GM21381 (cell line): ENCODE measurements around the gene RPL39L.
A peak's percentile ranks its signal among the peaks of the same experiment; 100 is the strongest.
"Not testable (repeated sequence)": the region's sequence is repeated elsewhere in the genome, so short reads cannot be mapped to it uniquely, and the experiment has no call there.

Experiments used
- ATAC-seq: cut with Tn5 transposase; IDR thresholded peaks from one replicate; pipeline ENCODE4 v1.9.1; 2021; ENCODE audit warnings: mild to moderate bottlenecking, moderate library complexity; ENCODE audit not compliant: unreplicated experiment

The RPL39L gene

GRCh38 chr3:187139126-187139894 is at the start of gene RPL39L:
RPL39L (minus strand) TSS chr3:187139496; CDS start chr3:187121300, 18,196 bp downstream.
- ATAC-seq = peak; percentile 96

- ATAC-seq = no peak
These were observed 49.6 kb upstream of the RPL39L start for GRCh38 chr3:187188931-187189330.

- ATAC-seq = no peak
These were observed 47.6 kb upstream of the RPL39L start for GRCh38 chr3:187186801-187187421.

- ATAC-seq = no peak
These were observed 47.1 kb upstream of the RPL39L start for GRCh38 chr3:187186375-187186774.

GRCh38 chr3:187185759-187186158 is 46.5 kb upstream of the RPL39L start:
- no peak for ATAC-seq

- no peak for ATAC-seq
These were observed 44.6 kb upstream of the RPL39L start for GRCh38 chr3:187183903-187184302.

GRCh38 chr3:187183210-187183862 is 44.0 kb upstream of the RPL39L start:
- no peak for ATAC-seq

- ATAC-seq = no peak
These were observed 42.3 kb upstream of the RPL39L start for GRCh38 chr3:187181454-187182170.

GRCh38 chr3:187172929-187173328 is 33.6 kb upstream of the RPL39L start:
- no peak for ATAC-seq

GRCh38 chr3:187170911-187171310 is 31.6 kb upstream of the RPL39L start:
- not testable (repeated sequence) for ATAC-seq

- no peak for ATAC-seq
These were observed 30.1 kb upstream of the RPL39L start for GRCh38 chr3:187169231-187169960.

- no peak for ATAC-seq
These were observed 28.5 kb upstream of the RPL39L start for GRCh38 chr3:187167777-187168176.

GRCh38 chr3:187166750-187167149 is 27.5 kb upstream of the RPL39L start:
- ATAC-seq = no peak

- ATAC-seq = no peak
These were observed 25.8 kb upstream of the RPL39L start for GRCh38 chr3:187165144-187165543.

- ATAC-seq = no peak
These were observed 23.1 kb upstream of the RPL39L start for GRCh38 chr3:187162265-187162953.

GRCh38 chr3:187161556-187161955 is 22.3 kb upstream of the RPL39L start:
- ATAC-seq = no peak

GRCh38 chr3:187150599-187150998 is 11.3 kb upstream of the RPL39L start:
- no peak for ATAC-seq

GRCh38 chr3:187150186-187150585 is 10.9 kb upstream of the RPL39L start:
- no peak for ATAC-seq

GRCh38 chr3:187146389-187146788 is 7.1 kb upstream of the RPL39L start:
- no peak for ATAC-seq
